MG63 (cell line): ENCODE results near the gene MARK2. TPM values are rescaled to one million over a fixed set of nuclear protein-coding genes. Genes with fewer than 3 reads are reported as not detected.

Experiments
- DNase-seq: peaks from one replicate; pipeline ENCODE4 v3.0.0-alpha.2; 2020
- H3K27me3 ChIP-seq: fragments of 250-450 bp; sonication (Bioruptor Pico); 2 replicates; pipeline ENCODE4 v1.5.1; 2020; ENCODE audit warnings: mild to moderate bottlenecking, moderate library complexity
- H3K36me3 ChIP-seq: fragments of 250-450 bp; sonication (Bioruptor Pico); 2 replicates; pipeline ENCODE4 v1.5.1; 2020; ENCODE audit warnings: mild to moderate bottlenecking, moderate library complexity
- H3K4me3 ChIP-seq: fragments of 250-450 bp; sonication (Bioruptor Pico); 2 replicates; pipeline ENCODE4 v1.5.1; 2020; ENCODE audit warnings: mild to moderate bottlenecking, moderate library complexity
- H3K9me3 ChIP-seq: fragments of 250-450 bp; sonication (Bioruptor Pico); 2 replicates; pipeline ENCODE4 v1.5.1; 2020; ENCODE audit warnings: mild to moderate bottlenecking, moderate library complexity
- total RNA-seq: library from RNA; depleted of rRNA; stranded (reverse); fragments of >200 nt; shearing (Covaris generic); gene quantifications from 2 replicates; pipeline ENCODE4 v1.2.3, GENCODE V29; 2014; ENCODE audit warnings: low replicate concordance; rRNA removed

MARK2 gene
- total RNA-seq, 1 experiment from 2014 or later = 10.1 TPM

DNA sequence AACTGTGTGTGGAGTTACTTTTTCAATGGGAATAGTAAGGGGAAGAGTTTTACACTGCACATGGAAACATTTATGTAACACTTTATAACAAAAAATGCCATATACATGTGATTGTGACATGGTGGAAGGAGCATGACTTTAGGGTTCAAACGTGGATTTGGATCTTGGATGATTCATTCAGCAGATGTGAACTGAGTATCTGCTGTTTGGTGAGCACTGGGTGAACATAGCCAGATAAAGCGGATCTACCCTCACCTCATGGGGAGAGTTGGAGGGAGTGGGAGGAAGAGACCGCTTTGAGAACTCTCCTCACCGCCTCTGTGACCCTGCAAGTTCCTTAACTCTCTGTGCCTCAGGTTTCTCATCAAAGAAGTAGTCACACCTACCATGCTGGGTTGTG is 103.0 kb downstream of the MARK2 start:
- Histone ChIP-seq H3K4me3 (no peak overlapping the region), H3K27me3 (no peaks in the 10 kb centered on the region), H3K36me3 (peaks cover 11% of the 10 kb centered on the region), H3K9me3 (no peaks in the 10 kb centered on the region)
- DNase-seq = no peak

GRCh38 chr11:63942803-63943202 is 103.9 kb downstream of the MARK2 start:
- no peak for DNase-seq
- Histone ChIP-seq H3K4me3 (no peak overlapping the region), H3K36me3 (peaks cover 12% of the 10 kb centered on the region), H3K9me3 (no peaks in the 10 kb centered on the region), H3K27me3 (no peaks in the 10 kb centered on the region)

DNA sequence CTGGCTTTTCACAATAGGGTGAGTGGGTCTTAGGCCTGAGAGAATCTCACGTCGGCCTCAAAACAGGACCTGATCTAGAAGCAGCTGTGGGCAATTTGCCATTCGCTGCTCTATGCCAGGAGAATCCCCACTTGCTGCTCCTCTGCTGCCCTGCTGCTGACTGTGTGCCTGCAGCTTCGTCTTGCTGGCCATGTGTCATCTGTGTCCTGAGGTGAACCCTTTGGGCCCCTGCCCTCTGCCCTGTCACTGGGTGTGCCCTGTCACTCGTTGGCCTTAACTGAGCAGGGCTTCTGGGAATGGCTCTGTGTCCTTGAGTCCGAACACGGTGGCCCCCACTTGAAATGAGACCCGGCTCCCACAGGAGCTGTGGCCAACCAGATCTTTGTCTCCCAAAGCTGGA is 106.1 kb downstream of the MARK2 start:
- no peaks in the 10 kb centered on the region for H3K9me3 ChIP-seq
- H3K4me3 ChIP-seq = no peak overlapping the region
- no peak for DNase-seq
- no peaks in the 10 kb centered on the region for H3K27me3 ChIP-seq
- H3K36me3 ChIP-seq = peaks cover 12% of the 10 kb centered on the region

DNA sequence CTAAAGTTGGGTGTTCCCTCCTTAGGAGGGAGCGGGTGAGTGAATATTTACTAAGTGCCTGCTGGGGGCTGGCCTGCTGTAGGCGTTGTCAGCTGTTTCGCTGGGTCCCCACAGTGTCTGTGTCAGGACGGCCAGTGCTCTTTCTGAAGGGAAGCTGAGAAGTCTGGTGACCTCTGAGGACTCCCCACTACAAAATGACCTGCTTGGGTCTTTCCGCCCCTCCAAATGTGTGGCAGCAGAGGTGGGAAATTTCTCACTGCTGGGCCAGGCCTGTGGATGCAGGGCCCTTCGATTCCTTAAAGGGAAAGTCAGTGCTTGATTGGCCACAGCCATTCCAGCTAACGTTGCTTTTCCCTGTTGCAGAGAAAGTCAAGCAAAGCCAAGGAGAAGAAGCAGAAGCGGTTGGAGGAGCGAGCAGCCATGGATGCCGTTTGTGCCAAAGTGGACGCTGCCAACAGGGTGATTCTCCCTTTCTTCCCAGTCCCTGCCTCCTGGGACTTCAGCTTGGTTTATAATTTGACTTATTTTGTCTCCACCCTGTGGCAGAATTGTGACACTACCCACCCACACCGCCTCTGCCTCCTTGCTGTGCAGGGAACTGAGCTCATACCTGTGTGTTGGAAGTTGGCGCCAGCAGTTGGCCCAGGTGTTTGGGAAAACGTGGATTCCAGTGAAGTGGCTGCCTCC is 106.7 kb downstream of the MARK2 start:
- peak; percentile 69 for DNase-seq
- Histone ChIP-seq H3K36me3 (peaks cover 12% of the 10 kb centered on the region), H3K27me3 (no peaks in the 10 kb centered on the region), H3K4me3 (no peak overlapping the region), H3K9me3 (no peaks in the 10 kb centered on the region)

- peaks cover 4% of the 10 kb centered on the region for H3K36me3 ChIP-seq
- H3K9me3 ChIP-seq = no peaks in the 10 kb centered on the region
- no peak for DNase-seq
These were observed 113.0 kb downstream of the MARK2 start for GRCh38 chr11:63951779-63952536.

DNA sequence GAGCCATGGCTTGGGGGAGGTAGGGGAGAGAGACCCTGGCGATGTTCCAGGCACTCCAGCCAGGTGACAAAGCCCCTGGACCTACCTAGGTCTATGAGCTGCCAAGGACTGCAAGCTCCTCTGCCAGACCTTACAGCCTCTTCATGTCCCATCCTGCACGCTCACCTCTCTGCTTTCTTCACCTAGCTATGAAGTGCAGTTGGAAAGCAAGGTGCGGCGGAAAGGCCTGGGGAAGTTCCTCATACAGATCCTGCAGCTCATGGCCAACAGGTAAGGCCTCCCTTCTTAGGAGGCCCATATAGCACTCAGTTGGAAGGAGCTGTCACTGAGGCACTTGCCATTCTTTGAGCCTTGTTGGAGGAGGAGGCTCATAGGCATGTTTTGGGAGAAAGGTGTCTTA is 113.7 kb downstream of the MARK2 start:
- H3K9me3 ChIP-seq = no peaks in the 10 kb centered on the region
- DNase-seq = no peak
- no peaks in the 10 kb centered on the region for H3K27me3 ChIP-seq
- peaks cover 3% of the 10 kb centered on the region; the same call in 1 of the 2 replicates for H3K36me3 ChIP-seq
- H3K4me3 ChIP-seq = no peak overlapping the region

More at GRCh38 chr11:63951779-63952536, 113.0 kb downstream of the MARK2 start:
- Histone ChIP-seq H3K27me3 (no peaks in the 10 kb centered on the region), H3K4me3 (no peak overlapping the region)

- DNase-seq = no peak
- H3K9me3 ChIP-seq = no peaks in the 10 kb centered on the region
- peaks cover 3% of the 10 kb centered on the region; the same call in 1 of the 2 replicates for H3K36me3 ChIP-seq
- no peaks in the 10 kb centered on the region for H3K27me3 ChIP-seq
- no peak overlapping the region for H3K4me3 ChIP-seq
These were observed 119.1 kb downstream of the MARK2 start for GRCh38 chr11:63958008-63958407.

Other genes with a start within 250 kb of the MARK2 start
- 13.6 and 28.8 TPM in 2 replicates for gene PLAAT3, start 224.7 kb upstream of the MARK2 start, total RNA-seq
- 92.4 and 93.6 TPM in 2 replicates for gene ATL3, start 167.7 kb upstream of the MARK2 start, total RNA-seq
- 107 and 112 TPM in 2 replicates for gene RTN3, start 157.6 kb upstream of the MARK2 start, total RNA-seq
- 5.1 and 8.6 TPM in 2 replicates for gene ZFTA, start 70.3 kb upstream of the MARK2 start, total RNA-seq
- gene SPINDOC, start 25.7 kb upstream of the MARK2 start, total RNA-seq = 15.1 and 26.2 TPM in 2 replicates
- gene RCOR2, start 78.1 kb downstream of the MARK2 start, total RNA-seq = 0.03 TPM in 1 of 2 replicates, not detected in the other
- gene NAA40, start 99.9 kb downstream of the MARK2 start, total RNA-seq = 13.2 and 29.6 TPM in 2 replicates
- 297 and 593 TPM in 2 replicates for gene COX8A, start 135.5 kb downstream of the MARK2 start, total RNA-seq
- 56.9 and 98.7 TPM in 2 replicates for gene OTUB1, start 147.3 kb downstream of the MARK2 start, total RNA-seq
- gene FLRT1, start 196.8 kb downstream of the MARK2 start, total RNA-seq = 0.25 TPM in 1 of 2 replicates, not detected in the other